PC-9 (cell line): ENCODE results near the gene ZNF75A. TPM values are rescaled to one million over a fixed set of nuclear protein-coding genes. Genes with fewer than 3 reads are reported as not detected.

Experiments used
- BruUV-seq: library from RNA; stranded (reverse); fragments of 400-500 nt; replicated peaks from 2 replicates; lab custom pipeline; 2021; lab: Mats Ljungman, UMichigan
- CTCF ChIA-PET: fragments of 300-600 bp; sonication (Branson Sonifier 250); formaldehyde crosslinking; loops from one replicate; lab custom pipeline; 2022; ENCODE audit warnings: antibody characterized with exemption; lab: Charles Lee
- POLR2A ChIA-PET: fragments of 300-600 bp; sonication (Branson Sonifier 250); formaldehyde crosslinking; loops from one replicate; lab custom pipeline; 2022; ENCODE audit warnings: antibody characterized with exemption; ENCODE audit not compliant: unreplicated experiment; lab: Charles Lee
- DNase-seq, 2 experiments: peaks; one replicate each; pipeline versions ENCODE4 v3.0.0 to v3.0.0-alpha.2; 2015 to 2022; ENCODE audit warnings: mixed read lengths in 1 of 2
- H2AFZ ChIP-seq: fragments of 200-600 bp; sonication (generic); 2 replicates; pipeline ENCODE4 v1.8.1; 2017; ENCODE audit warnings: antibody characterized with exemption
- H3F3A ChIP-seq: fragments of 200-600 bp; sonication (generic); 2 replicates; pipeline ENCODE4 v1.8.1; 2017; ENCODE audit warnings: antibody characterized with exemption, mild to moderate bottlenecking, low read depth; ENCODE audit not compliant: insufficient read depth
- H3K27ac ChIP-seq: fragments of 200-600 bp; sonication (generic); 2 replicates; pipeline ENCODE4 v1.6.1; 2016; ENCODE audit warnings: mixed run types
- H3K27me3 ChIP-seq: fragments of 200-600 bp; sonication (generic); 2 replicates; pipeline ENCODE4 v1.6.1; 2016; ENCODE audit warnings: low read depth, mixed run types; ENCODE audit not compliant: insufficient read depth
- H3K36me3 ChIP-seq: fragments of 200-600 bp; sonication (generic); 2 replicates; pipeline ENCODE4 v1.6.1; 2016; ENCODE audit warnings: low read depth, mixed run types
- H3K4me1 ChIP-seq: fragments of 200-600 bp; sonication (generic); replicated peaks from 2 replicates; pipeline ENCODE4 v1.6.1; 2016; ENCODE audit warnings: mixed run types; ENCODE audit not compliant: insufficient read depth
- H3K4me2 ChIP-seq: fragments of 200-600 bp; sonication (generic); 2 replicates; pipeline ENCODE4 v1.6.1; 2017; ENCODE audit warnings: mixed run types
- H3K4me3 ChIP-seq: fragments of 200-600 bp; sonication (generic); 2 replicates; pipeline ENCODE4 v1.6.1; 2016; ENCODE audit warnings: mixed run types
- H3K79me2 ChIP-seq: fragments of 200-600 bp; sonication (generic); 2 replicates; pipeline ENCODE4 v1.6.1; 2017; ENCODE audit warnings: low read depth, mixed run types
- H3K9me2 ChIP-seq: fragments of 200-600 bp; sonication (generic); 2 replicates; pipeline ENCODE4 v1.8.1; 2017; ENCODE audit warnings: mild to moderate bottlenecking; ENCODE audit not compliant: insufficient read depth
- H3K9me3 ChIP-seq: fragments of 200-600 bp; sonication (generic); 2 replicates; pipeline ENCODE4 v1.8.1; 2016; ENCODE audit warnings: low read depth; ENCODE audit not compliant: insufficient read depth
- H4K20me1 ChIP-seq: fragments of 200-600 bp; sonication (generic); 2 replicates; pipeline ENCODE4 v1.8.1; 2017; ENCODE audit not compliant: insufficient read depth
- CTCF ChIP-seq: fragments of 200-600 bp; sonication (generic); conservative IDR thresholded peaks from 2 replicates; pipeline ENCODE4 v1.6.1; 2017; ENCODE audit warnings: mixed run types, antibody characterized with exemption, mild to moderate bottlenecking, moderate library complexity
- EZH2 ChIP-seq: fragments of 200-600 bp; sonication (generic); IDR thresholded peaks from 2 replicates; pipeline ENCODE4 v1.8.0; 2017; ENCODE audit warnings: antibody characterized with exemption, low read depth
- intact Hi-C: fragments of 100-400 bp; cut with micrococcal nuclease; formaldehyde crosslinking; loops from one replicate; pipeline ENCODE4 v1.10.0; 2022; ENCODE audit not compliant: unreplicated experiment
- total RNA-seq: library from RNA; stranded (reverse); gene quantifications from 2 replicates; pipeline ENCODE4 v1.2.3, GENCODE V29; 2021

The ZNF75A gene
- total RNA-seq, 1 experiment from 2014 or later = 35.2 TPM

- Histone ChIP-seq H3F3A (no peaks in the 10 kb centered on the region; the same call in 1 of the 2 replicates), H3K27me3 (0 out of 2 replicates have a peak, but pooled peaks cover 5% of the 10 kb centered on the region), H3K9me2 (no peaks in the 10 kb centered on the region), H3K27ac (no peak overlapping the region), H3K4me2 (no peak overlapping the region), H3K36me3 (no peaks in the 10 kb centered on the region), H2AFZ (no peak overlapping the region), H3K9me3 (no peaks in the 10 kb centered on the region), H3K4me1 (no peaks in the 10 kb centered on the region), H4K20me1 (no peaks in the 10 kb centered on the region), H3K4me3 (no peak overlapping the region), H3K79me2 (no peaks in the 10 kb centered on the region)
- TF ChIP-seq EZH2 = no peak
- TF ChIP-seq CTCF = no peak
- ChIA-PET CTCF (no interaction called here), POLR2A (interaction anchor here (0.7 kb wide), 1 partner anchor 266 kb away, joined by 4 read pairs; no protein-coding TSS in a partner anchor)
- intact Hi-C loops = no loop called here
- BruUV-seq = no TSS peak
- no peak for DNase-seq
Observed at GRCh38 chr16:3256866-3257465, 48.3 kb upstream of the ZNF75A start.

- DNase-seq = no peak
- TF ChIP-seq EZH2 (no peak), CTCF (no peak)
- Histone ChIP-seq H3K4me2 (no peak overlapping the region), H4K20me1 (no peaks in the 10 kb centered on the region), H3F3A (peaks cover 21% of the 10 kb centered on the region), H3K9me2 (no peaks in the 10 kb centered on the region), H3K27ac (no peak overlapping the region), H3K9me3 (no peaks in the 10 kb centered on the region), H3K4me3 (no peak overlapping the region), H3K4me1 (no peaks in the 10 kb centered on the region; the same call in 1 of the 2 replicates), H3K27me3 (no peaks in the 10 kb centered on the region), H3K79me2 (no peaks in the 10 kb centered on the region), H2AFZ (no peak overlapping the region), H3K36me3 (no peaks in the 10 kb centered on the region)
- ChIA-PET CTCF (no interaction called here), POLR2A (no interaction called here)
- no TSS peak for BruUV-seq
- intact Hi-C loops = loop anchor here (5.0 to 10.0 kb wide), 3 partner anchors 73 to 385 kb away; partner anchors contain the start of genes CLUAP1 and OR1F1
Observed at GRCh38 chr16:3259836-3260235, 45.5 kb upstream of the ZNF75A start.

- Histone ChIP-seq H3K36me3 (no peaks in the 10 kb centered on the region), H3K4me1 (no peaks in the 10 kb centered on the region; the same call in 1 of the 2 replicates), H3F3A (peaks cover 28% of the 10 kb centered on the region), H2AFZ (no peak overlapping the region), H3K9me3 (peaks cover 5% of the 10 kb centered on the region; the same call in 1 of the 2 replicates), H3K27me3 (no peaks in the 10 kb centered on the region), H3K4me3 (no peak overlapping the region; the same call in 1 of the 2 replicates), H3K79me2 (no peaks in the 10 kb centered on the region), H4K20me1 (no peaks in the 10 kb centered on the region), H3K27ac (no peak overlapping the region), H3K9me2 (no peaks in the 10 kb centered on the region), H3K4me2 (peak overlapping the region; percentile 85)
- intact Hi-C loops = loop anchor here (5.0 to 10.0 kb wide), 3 partner anchors 75 to 382 kb away; partner anchors contain the start of genes CLUAP1 and OR1F1
- CTCF ChIA-PET = no interaction called here
- POLR2A ChIA-PET = interaction anchor here (0.6 kb wide), 1 partner anchor 92 kb away, joined by 19 read pairs; no protein-coding TSS in a partner anchor
- no peak for DNase-seq
- BruUV-seq = no TSS peak
- TF ChIP-seq CTCF (no peak), EZH2 (no peak)
Observed at GRCh38 chr16:3262517-3262916, 42.8 kb upstream of the ZNF75A start.
